NB4 (cell line): ENCODE measurements around the gene APPL2.
"Not testable (repeated sequence)": the region's sequence is repeated elsewhere in the genome, so short reads cannot be mapped to it uniquely, and the experiment has no call there.

ENCODE experiments used
- DNase-seq: peaks from one replicate; pipeline ENCODE4 v3.0.0; 2010; ENCODE audit warnings: low read depth
- H3K4me3 ChIP-seq: one replicate; pipeline ENCODE4 v1.5.1; 2011; ENCODE audit warnings: mild to moderate bottlenecking, low read depth, low read length, moderate library complexity
- MAX ChIP-seq: IDR thresholded peaks from 2 replicates; pipeline ENCODE4 v1.6.1; 2011; ENCODE audit warnings: low read depth, low read length
- MYC ChIP-seq: IDR thresholded peaks from 2 replicates; pipeline ENCODE4 v1.6.1; 2011; ENCODE audit warnings: low read depth, low read length
- POLR2A ChIP-seq: IDR thresholded peaks from 2 replicates; pipeline ENCODE4 v1.6.1; 2011; ENCODE audit warnings: mild to moderate bottlenecking; ENCODE audit not compliant: insufficient read length; ENCODE audit errors: extremely low read depth
- TF ChIP-seq, protein P1 (sequence below): IDR thresholded peaks from one replicate; pipeline ENCODE4 v1.5.1; 2012; ENCODE audit warnings: low read depth, low read length

Gene APPL2

GRCh38 chr12:105261010-105261409 lies 25.0 kb upstream of the APPL2 start:
- no peak for DNase-seq
- TF ChIP-seq, protein P1, sequence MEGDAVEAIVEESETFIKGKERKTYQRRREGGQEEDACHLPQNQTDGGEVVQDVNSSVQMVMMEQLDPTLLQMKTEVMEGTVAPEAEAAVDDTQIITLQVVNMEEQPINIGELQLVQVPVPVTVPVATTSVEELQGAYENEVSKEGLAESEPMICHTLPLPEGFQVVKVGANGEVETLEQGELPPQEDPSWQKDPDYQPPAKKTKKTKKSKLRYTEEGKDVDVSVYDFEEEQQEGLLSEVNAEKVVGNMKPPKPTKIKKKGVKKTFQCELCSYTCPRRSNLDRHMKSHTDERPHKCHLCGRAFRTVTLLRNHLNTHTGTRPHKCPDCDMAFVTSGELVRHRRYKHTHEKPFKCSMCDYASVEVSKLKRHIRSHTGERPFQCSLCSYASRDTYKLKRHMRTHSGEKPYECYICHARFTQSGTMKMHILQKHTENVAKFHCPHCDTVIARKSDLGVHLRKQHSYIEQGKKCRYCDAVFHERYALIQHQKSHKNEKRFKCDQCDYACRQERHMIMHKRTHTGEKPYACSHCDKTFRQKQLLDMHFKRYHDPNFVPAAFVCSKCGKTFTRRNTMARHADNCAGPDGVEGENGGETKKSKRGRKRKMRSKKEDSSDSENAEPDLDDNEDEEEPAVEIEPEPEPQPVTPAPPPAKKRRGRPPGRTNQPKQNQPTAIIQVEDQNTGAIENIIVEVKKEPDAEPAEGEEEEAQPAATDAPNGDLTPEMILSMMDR, result no peak
- TF ChIP-seq POLR2A (no peak), MAX (no peak), MYC (no peak)

GRCh38 chr12:105259226-105259625 lies 23.3 kb upstream of the APPL2 start:
- no peak overlapping the region for H3K4me3 ChIP-seq
- no peak for DNase-seq
- TF ChIP-seq MYC, result no peak
- no peak for TF ChIP-seq MAX
- TF ChIP-seq, protein P1, result no peak
- no peak for TF ChIP-seq POLR2A

More at GRCh38 chr12:105261010-105261409, 25.0 kb upstream of the APPL2 start:
- H3K4me3 ChIP-seq, result no peak overlapping the region

DNA sequence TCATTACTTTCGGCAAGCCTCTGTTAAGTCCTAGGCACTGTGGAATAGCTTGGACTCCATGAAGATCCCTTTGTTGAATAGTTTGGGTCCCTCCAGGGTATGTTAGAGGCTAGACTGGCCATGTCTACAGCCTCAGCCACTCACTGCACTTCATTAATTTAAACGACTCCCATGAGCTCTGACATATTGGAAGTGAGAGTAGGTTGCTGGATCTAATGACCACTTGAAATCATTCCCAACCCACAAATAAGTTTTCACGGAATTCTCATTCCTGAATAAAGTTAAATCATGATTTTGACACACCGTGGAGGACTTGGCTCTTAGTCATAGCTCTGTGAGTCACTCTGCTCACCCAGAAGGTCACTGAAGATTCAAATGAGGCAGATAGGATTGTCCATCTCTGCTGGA lies 21.4 kb upstream of the APPL2 start:
- DNase-seq, result no peak

GRCh38 chr12:105256921-105257320 lies 20.9 kb upstream of the APPL2 start:
- TF ChIP-seq, protein P1, result no peak
- TF ChIP-seq POLR2A (no peak), MYC (no peak), MAX (no peak)
- no peak for DNase-seq
- no peak overlapping the region for H3K4me3 ChIP-seq

More for the DNA sequence above, 21.4 kb upstream of the APPL2 start:
- H3K4me3 ChIP-seq, result no peak overlapping the region
- TF ChIP-seq POLR2A (no peak), MAX (no peak), MYC (no peak)
- TF ChIP-seq, protein P1, result no peak

GRCh38 chr12:105256431-105256830 lies 20.5 kb upstream of the APPL2 start:
- H3K4me3 ChIP-seq, result not testable (repeated sequence)
- DNase-seq, result peak; percentile 26
- TF ChIP-seq, protein P1, result peak; percentile 3

- no peak overlapping the region for H3K4me3 ChIP-seq
- DNase-seq, result no peak
- TF ChIP-seq POLR2A, result no peak
Observed at GRCh38 chr12:105256011-105256410, 20.0 kb upstream of the APPL2 start.
